Superior temporal gyrus (tissue), 1 donor: ENCODE results near the gene CDK15.
"Not testable (repeated sequence)": the region's sequence is repeated elsewhere in the genome, so short reads cannot be mapped to it uniquely, and the experiment has no call there.

Experiments
- DNase-seq: peaks from one replicate; pipeline ENCODE4 v3.0.0-alpha.2; 2016; ENCODE audit errors: extremely low spot score

The CDK15 gene

GRCh38 chr2:201790291-201790690, 16.0 kb upstream of the CDK15 start:
- DNase-seq = no peak

GRCh38 chr2:201790989-201791388, 15.3 kb upstream of the CDK15 start:
- DNase-seq = no peak

GRCh38 chr2:201793631-201794030, 12.7 kb upstream of the CDK15 start:
- DNase-seq = no peak

- no peak for DNase-seq
Measured at GRCh38 chr2:201794294-201794693, 12.0 kb upstream of the CDK15 start.

- peak; percentile 66 for DNase-seq
Measured at GRCh38 chr2:201795607-201796477, 10.5 kb upstream of the CDK15 start.

- no peak for DNase-seq
Measured at GRCh38 chr2:201796478-201796865, 9.9 kb upstream of the CDK15 start.

- DNase-seq = peak; percentile 44
Measured at GRCh38 chr2:201797175-201797840, 9.0 kb upstream of the CDK15 start.

GRCh38 chr2:201798252-201798913, 8.0 kb upstream of the CDK15 start:
- DNase-seq = no peak

- DNase-seq = not testable (repeated sequence)
Measured at GRCh38 chr2:201798914-201799285, 7.4 kb upstream of the CDK15 start.

- DNase-seq = no peak
Measured at GRCh38 chr2:201807452-201807999, 1.2 kb downstream of the CDK15 start.

GRCh38 chr2:201808027-201808426, 1.7 kb downstream of the CDK15 start:
- no peak for DNase-seq

GRCh38 chr2:201809633-201810032, 3.3 kb downstream of the CDK15 start:
- DNase-seq = no peak

- not testable (repeated sequence) for DNase-seq
Measured at GRCh38 chr2:201810604-201811003, 4.3 kb downstream of the CDK15 start.

GRCh38 chr2:201813996-201814760, 7.8 kb downstream of the CDK15 start:
- DNase-seq = no peak

GRCh38 chr2:201816657-201817575, 10.6 kb downstream of the CDK15 start:
- DNase-seq = no peak

GRCh38 chr2:201820383-201821007, 14.2 kb downstream of the CDK15 start:
- no peak for DNase-seq

- DNase-seq = no peak
Measured at GRCh38 chr2:201821080-201821479, 14.7 kb downstream of the CDK15 start.

GRCh38 chr2:201824212-201824611, 17.9 kb downstream of the CDK15 start:
- DNase-seq = no peak

- DNase-seq = no peak
Measured at GRCh38 chr2:201827621-201828020, 21.3 kb downstream of the CDK15 start.

GRCh38 chr2:201828220-201828619, 21.9 kb downstream of the CDK15 start:
- no peak for DNase-seq
